ENCODE data around the gene ZDHHC8.

ZDHHC8 gene

DNA sequence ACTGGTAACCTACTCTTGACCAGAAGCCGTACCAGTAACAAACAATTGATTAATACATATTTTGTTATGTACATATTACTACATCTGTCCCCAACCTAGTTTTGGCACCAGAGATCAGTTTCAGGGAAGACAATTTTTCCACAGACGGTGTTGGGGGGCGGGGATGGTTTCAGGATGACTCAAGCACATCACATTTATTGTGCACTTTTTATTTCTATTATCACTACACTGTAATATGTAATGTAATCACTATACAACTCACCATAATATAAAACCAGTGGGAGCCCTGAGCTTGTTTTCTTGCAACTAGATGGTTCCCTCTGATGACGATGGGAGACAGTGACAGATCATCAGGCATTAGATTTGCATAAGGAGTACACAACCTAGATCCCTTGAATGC, 36.1 kb upstream of the ZDHHC8 start:
- DNase-seq (ENCODE audit: low read depth) = no peak

DNA sequence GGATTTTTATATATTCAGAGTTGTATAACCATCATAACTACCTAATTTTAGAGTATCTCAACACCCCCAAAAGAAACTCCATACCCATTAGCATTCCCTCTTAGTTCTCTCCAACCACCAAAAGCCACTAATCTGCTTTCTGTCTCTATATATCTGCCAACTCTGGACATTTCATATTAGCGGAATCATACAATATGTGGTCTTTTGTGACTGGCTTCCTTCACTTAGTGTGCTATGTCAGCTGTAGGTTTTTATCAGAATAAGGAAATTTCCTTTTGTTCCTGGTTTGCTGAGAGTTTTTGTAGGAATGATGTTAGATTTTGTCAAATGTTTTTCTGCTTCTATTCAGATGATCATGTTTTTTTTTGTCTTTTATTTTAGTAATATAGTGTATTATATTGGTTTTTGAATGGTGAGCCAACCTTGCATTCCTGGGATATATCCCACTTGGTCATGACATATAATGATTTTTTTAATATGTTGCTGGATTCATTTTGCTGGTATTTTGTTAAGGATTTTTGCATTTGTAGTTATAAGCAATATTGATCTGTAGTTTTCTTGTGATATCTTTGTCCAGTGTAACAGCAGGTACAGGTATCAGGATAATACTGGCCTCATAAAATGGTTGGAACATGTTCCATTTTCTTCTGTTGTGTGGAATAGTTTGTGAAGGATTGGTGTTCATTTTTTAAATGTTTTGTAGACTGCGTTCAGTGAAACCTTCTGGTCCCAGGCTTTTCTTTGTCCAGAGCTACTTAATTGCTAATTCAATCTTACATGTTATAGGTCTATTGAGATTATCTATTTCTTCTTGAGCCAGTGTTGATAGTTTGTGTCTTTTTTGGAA, 34.8 kb upstream of the ZDHHC8 start:
- no peak for DNase-seq (ENCODE audit: low read depth)

DNA sequence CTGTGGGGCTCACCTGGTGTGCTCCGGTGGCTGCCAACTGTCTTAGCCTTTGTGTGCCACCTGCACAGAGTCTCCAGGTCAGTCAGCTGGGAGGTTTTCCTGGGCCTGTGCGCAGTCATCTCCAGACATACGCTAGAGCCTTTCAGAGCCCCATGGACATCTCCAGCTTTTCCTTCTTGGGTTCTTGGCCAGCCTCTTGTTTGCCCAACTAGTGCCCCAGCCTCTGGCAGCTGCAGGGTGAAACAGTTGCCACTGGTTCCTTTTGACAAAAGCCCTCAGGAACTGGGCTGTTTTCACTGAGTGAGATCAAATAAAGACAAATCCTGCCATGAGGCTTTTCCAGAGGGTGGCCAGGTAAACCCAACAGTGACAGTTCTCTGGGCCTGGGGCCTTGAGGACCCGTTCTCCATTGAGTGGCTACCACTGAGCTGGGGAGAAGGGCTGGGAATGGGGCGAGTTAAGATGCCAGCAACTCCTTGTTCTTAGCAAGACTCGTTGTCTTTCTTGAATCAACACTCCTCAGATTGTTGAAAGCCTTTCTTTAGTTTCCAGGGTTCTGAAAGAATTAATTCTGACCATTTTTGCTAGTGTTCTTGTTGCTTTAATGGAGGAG, 32.4 kb upstream of the ZDHHC8 start:
- no peak for DNase-seq (ENCODE audit: low read depth)

DNA sequence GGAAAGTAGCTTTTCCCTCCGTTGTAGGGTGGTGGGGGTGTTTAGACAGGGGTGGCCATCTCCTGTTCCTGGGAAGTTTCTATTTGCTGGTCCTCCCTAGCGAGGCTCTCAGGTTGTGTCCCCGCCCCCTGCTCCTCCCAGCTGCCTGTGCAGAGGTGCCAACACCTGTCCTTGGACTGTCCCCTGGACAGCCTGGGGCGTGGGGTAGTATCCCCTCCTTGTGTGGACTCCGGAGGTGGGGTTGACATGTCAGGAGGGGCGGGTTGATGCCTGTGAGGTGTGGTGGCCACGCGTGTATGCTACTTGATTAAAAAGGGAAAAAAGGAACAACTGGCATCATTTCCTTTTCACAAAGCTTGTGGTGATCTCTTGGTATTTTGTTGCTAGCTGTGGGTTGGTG, 30.0 kb upstream of the ZDHHC8 start:
- no peak for DNase-seq (ENCODE audit: low read depth)

DNA sequence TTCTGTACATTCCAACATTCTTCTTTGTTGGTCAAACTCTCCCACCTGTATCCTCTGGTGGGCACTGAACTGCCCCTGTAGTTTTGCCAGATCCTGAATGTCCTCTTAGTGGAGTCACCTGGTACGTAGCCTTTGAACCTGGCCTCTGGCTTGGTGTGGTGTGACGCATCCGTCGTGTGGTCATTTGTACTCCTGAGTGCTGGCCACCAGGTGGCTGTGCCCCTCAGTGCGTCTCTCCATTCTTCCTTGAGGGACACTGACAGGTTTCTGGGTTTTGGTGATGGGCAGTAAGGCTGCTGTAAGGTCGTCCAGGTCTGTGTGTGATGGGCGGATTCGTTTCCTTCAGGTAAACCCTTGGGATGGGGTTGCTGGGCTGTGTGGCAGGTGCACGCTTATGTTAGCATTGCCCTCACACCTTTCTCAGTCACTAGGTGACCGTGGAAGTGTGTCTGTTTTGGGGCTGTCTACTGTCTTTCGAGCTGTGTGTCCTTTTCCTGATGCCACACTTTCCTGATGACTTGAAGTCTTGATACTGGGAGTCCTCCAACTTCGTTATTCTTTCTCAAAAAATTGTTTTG, 29.3 kb upstream of the ZDHHC8 start:
- DNase-seq (ENCODE audit: low read depth) = no peak

DNA sequence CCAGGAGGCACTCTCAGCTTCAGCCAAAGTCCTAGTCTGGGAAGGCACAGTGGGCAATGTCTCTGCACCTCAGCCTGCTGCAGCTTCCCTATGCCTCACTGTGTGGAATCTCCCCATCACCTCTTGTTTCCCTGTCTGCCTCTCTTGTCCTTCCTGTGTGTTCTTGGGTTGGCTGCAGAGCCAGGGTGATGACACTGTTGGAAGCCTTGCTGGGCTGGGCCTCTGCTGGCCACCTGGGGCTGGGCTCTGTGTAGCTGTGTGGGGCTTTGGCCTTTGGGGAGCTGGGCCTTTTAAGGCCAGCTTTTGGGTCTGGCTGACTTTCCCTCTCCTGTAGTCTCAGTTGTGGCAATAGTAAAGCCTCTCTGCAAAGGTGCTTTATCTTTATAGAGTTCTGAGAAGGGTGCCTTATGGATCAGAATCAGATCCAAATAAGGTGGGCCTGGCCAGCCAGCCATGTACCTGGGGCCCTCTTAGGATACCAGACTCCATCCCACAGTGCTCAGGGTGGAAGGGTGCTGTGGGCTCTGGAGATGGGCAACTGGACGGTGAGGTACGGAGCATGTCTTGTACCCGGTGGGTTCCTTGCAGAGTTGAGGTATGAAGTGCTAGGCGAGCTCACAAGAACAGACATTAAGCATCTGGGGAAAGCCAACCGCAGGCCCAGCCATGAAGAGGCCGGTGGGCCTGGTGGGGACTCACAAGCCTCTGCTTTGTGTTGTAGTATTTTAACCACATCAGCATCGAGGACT, 26.0 kb upstream of the ZDHHC8 start:
- DNase-seq (ENCODE audit: low read depth) = no peak

DNA sequence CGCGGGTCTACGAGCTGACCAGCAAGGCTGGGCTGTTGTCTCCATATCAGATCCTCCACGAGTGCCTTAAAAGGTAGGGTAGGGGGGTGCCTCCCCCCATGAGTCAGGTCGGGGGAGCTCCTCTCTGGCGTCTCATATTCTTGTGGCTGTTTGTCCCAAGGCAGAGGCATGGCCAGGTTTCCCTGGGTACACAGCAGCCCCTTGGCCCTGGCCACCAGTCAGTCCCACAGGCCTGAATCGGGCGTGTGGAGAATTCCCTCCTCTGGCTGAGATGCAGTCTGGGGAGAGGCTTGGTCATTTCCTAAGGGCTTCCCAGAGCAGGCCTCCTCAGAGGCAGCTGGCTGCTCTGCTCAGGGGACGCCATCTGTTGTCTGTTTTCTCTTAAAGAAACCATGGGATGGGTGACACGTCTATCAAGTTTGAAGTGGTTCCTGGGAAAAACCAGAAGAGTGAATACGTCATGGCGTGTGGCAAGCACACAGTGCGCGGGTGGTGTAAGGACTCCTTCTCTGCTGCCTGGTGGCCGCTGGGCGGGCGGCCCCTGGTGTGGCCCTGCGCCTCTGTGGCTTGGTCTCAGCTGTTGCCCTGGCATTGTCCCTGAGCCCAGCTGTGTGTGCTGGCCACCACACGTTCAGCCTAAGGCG, 25.3 kb upstream of the ZDHHC8 start:
- no peak for DNase-seq (ENCODE audit: low read depth)

DNA sequence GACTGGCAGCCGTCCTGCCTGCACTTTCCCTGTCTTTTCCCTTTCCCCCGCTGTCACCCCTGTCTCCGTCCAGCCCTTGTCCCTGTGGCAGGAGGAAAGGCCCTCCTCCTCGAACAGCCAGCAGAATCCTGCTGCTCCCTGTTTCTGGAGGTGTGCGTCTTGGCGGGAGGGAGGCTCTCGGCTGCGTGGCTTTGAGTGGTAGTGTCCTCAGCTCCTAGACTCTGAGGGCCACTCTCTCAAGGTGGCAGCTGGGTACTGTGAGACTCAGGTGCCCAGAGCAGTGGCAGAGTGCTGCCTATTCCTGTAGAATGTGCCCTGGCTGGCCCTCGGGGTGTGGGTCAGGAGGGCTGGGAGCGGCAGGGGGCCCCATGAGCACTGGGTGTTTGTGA, 24.8 kb upstream of the ZDHHC8 start:
- no peak for DNase-seq (ENCODE audit: low read depth)

DNA sequence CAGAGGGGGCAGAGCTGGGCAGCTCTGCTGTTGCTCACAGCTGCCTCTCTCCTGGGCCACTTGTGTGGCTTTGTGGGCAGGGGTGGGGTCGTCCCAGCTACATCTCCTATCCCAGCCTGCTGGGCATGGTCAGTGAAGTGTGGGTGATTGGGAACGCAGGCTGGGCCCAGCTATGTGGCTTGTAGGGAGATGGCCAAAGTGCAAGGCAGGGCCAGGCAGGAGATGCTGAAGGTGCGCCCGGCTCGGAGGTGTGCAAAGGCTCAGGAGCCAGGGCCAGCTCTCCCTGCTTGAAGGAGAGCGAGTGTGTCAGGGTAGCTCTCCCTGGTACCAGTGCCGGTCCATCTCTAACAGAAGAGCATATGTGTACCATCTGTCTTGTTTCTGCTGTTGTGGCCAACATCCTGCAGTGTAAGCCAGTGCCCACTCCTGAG, 24.1 kb upstream of the ZDHHC8 start:
- DNase-seq (ENCODE audit: low read depth) = no peak

DNA sequence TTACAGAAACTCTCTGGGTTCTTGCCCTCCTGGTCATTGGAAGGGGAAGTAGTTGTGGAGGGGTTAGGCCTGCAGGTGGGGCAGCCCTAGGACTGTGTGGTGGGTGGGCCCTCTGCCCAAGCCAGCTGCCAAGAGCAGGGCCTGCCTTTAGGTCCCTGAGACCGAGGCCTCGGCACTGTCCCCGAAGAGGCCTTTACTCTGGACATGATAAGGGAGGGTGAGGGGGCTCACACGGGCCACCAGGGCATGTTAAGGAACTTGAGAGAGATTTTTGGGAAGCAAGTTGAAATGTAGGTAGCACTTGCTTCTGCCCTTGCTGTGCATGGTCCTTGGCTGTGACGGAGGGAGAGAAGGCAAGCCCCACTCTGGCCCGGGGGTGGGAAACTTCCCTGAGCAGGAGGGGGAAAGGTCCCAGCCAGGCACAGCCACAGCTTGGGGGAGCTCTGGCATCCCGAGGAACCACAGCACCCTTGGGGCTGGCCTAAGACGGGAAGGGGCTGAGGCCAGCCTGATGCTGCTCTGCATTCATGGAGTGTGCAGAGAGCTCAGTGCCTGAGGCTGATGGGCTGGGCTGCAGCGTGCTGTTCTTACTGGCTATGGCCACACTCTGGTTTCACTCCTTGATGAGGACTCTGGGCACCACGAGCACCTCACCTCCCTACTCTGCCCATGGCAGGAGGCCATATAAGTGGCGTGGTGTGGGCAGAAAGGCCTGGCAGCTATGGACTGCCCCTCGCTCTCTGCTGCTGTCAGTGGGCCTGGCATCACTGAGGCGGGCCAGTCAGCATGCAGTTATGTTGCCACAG, 23.4 kb upstream of the ZDHHC8 start:
- DNase-seq (ENCODE audit: low read depth) = no peak

DNA sequence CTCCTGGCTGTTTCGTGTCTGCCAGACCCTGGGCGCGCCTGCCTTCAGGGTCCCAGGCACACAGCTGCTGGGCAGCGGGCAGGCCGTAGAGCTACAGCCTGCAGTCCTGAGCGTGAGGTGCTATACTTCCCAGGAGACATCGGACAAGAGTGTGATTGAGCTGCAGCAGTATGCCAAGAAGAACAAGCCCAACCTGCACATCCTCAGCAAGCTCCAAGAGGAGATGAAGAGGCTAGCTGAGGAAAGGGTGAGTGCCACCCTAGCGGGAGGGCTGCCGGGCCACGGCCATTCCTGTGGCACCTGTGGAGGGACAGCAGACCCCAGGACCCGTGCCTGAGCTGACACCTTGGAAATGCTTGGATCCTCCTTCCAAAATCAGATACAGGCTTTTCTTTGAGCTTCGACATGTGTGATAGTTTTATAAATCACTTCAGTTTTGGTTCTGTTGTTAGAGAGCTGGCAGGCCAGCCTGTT, 22.8 kb upstream of the ZDHHC8 start:
- no peak for DNase-seq (ENCODE audit: low read depth)

DNA sequence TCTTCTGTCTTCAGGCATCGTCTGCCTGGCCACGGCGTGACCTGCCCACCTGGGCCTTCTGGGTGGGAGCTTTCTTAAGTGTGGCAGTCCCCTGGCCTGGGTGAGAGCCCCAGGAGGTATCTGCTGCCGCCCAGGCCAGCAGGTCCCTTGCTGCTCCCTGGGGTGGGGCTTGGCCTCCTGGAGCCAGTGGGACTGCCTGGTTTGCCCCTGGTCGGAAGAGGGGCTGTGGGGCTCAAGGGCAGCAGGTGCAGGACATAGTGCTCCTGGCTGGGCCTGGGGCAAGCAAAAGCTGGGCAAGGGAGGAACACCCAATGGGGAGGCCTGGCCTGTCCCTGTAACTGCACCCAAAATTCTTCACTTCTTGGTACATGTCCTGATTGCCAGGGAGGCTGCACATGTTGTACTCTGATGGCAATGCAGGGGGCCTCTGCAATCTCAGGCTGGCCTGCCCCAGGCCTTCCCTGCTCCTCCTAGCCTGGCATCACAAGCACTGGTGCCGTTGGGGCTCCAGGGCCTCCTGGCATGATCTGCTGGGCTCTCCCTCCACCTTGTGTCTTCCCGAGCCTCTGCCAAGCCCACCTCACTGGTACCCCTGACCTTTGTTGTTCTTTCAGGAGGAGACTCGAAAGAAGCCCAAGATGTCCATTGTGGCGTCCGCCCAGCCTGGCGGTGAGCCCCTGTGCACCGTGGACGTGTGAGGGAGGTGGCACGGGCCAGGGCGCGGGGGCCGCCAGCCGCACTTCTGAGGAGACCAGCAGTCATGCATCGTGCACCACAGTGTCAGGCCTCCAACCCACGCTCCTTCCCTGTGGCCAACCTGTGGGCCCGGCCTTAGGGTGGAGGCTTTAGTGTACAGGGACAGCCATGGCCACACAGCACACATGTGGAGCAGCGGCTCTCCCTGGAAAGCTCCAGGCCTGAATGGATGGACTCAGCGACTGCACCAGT, 21.9 kb upstream of the ZDHHC8 start:
- no peak for DNase-seq (ENCODE audit: low read depth)

DNA sequence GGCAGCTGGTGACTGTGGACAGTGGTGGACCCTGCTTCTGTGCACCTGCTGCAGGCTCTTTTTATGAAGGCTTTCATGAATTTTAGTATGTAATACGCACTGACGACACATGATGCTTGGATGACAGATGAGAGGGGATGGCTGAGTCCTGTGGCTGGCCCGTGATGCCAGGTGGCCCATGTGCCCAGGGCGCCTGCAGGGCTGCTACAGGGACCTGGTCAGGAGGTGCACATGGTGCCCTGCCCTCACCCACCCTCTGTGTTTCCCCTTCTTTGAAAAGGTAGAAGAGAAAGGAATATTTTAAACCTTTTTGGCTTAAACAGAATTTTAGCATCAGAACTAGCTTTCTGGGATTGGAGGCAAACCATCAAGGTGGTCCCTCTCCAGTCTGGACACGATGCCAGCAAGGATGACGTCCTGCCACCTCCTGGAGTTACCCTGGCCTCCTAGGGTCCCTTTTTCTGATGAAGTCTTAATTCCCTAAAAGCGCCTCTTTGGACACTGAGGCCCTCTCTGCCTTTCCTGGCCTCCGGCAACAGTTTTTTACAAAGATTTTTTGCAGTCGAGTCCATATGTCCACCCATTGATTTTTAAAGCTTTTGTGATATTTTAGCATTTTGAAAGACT, 21.1 kb upstream of the ZDHHC8 start:
- DNase-seq (ENCODE audit: low read depth) = no peak

DNA sequence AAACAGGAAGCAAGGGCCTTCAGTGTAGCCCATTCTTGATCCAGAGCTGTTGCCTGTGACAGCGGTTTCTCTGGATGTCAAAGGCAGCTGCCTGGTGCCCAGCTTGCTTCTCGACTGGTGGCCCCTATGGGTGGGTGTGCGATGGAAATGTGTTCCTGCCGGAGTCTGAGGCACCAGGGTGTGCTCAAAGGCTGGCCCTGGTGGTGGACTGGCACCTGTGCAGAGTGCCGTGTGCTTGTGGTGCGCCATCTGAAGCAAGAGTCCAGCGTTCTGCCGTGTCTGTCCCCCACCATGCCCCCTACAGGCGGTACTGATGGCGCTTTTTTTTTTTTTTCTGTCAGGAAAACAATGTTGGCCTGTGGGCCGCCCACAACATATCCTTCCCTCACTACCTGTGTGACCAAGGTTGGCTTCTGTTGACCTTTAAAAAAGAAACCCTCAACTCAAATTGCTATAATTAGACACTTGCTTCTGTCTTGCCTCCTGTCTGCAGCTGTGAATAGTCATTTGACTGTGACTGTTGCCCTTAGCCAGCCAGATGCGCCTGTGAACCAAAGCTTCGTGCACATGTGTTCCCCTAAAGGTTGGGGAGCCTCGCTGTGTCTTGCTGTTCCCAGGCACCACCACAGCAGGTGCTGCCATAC, 20.4 kb upstream of the ZDHHC8 start:
- no peak for DNase-seq (ENCODE audit: low read depth)

DNA sequence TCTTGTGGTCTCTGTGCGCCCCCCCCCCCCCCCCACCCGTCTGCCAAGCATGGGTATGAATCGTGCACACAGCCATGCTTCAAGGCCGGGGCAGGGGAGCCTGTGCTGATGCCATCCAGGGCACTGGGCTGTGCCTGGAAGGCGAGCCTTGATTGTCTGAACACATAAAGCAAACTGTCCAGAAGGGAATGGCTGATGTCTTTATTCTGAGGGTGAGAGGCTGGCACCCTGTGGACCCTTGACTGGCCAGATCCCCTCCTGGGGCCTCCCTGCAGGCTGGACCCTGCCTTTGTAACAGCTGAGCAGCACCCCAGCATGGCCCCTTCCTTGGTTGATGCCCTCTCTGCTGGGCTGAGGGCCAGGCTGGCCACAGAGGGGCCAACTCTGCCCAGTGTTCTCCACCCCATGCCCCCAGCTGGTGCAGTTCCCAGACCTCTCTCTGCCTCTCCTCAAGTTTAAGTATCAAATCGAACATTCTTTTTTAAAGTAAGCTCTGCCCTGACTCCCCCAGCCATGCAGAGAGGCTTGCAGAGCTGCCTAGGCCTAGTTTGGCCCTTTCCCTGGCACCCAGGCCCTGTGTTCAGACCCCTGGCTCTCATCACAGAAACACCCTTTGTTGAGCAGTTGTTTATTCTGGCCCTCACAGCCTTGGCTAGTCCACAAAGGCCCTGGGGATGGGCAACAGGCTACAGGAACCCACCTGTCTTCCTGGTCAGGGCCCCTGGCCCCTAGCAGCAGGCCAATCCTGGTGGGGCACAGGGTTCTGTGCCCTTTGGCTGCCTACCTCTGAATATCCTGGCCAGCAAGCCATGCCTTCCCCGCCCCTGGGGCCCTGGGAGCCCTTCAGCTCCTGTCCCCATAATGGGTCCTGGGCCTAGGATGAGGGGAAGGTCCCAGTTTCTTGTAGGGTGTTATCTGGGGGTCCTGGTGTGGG, 19.6 kb upstream of the ZDHHC8 start:
- no peak for DNase-seq (ENCODE audit: low read depth)

DNA sequence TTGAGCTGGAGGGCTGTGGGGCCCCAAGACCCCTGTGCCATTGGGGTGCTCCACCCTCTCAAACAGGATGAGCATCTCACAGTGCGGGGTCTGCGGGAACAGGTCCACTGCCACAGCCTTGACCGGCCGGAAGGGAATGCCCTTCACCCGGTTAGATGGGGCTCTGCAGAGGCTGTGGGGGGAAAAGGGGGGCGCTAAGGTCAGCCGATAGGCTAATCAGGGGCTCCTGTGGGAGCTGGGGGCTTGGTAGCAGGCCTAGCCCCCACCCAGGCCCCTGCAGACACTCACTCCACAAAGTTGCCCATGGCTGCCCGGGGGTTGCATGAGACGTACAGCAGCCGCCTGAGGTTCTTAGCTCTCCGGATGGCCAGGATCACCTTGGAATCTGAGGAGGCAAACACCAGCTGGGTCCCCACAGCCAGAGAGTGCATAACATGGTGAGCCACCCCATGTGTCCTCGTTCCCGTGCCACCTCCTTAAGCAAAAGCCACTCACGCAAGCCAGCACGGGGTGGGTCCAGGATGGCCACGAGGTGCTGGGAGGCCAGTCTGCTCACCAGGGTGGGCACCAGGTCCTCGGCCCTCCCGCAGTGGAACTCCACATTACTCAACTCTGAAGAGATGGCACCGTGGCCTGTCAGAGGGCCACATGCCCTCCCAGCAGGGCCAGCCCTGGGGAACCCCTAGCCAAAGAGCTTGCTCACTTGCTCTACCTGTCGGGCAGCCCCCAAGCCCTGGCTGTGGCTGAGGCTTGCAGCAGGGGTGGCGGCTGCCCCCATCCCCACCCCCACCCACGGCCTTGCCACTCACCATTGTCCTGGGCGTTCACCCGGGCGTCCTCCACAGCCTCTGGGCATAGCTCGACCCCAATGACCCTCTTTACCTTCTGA, 18.7 kb upstream of the ZDHHC8 start:
- no peak for DNase-seq (ENCODE audit: low read depth)

All from stimulated activated CD8-positive, alpha-beta memory T cell treated with anti-CD3 and anti-CD28 coated beads, Interleukin-12 subunit alpha, Interleukin-12 subunit beta, amount 100 ng/mL, for 1 hour (primary cell).